ENCODE results near the gene SAFB2. TPM values are rescaled to one million over a fixed set of nuclear protein-coding genes. Genes with fewer than 3 reads are reported as not detected.

Gene SAFB2
- total and polyA plus RNA-seq, 9 of the 15 experiments (the other 6 are each of a cell fraction or from before 2014, with no cell fraction given) = 4.5 to 103 (median 47.3) TPM

- TF ChIP-seq SIX5 (IDR thresholded peaks at IDR 0.05; ENCODE audit: borderline replicate concordance in 1 of 2, insufficient read depth in 1 of 2, low read depth in 1 of 2, low read length in 2 of 2) = 0 out of 4 replicates have a peak, but pooled peaks of 1 of the 2 experiments have one; percentile 19
- peak; percentile 4; the same call in 1 of the 2 replicates for TF ChIP-seq LCOR (CRISPR knock-in tag; IDR thresholded peaks at IDR 0.05)
- no peak for TF ChIP-seq CREBBP (IDR thresholded peaks at IDR 0.05; ENCODE audit: low read depth, low read length)
- TF ChIP-seq NRF1 (conservative IDR thresholded peaks at IDR 0.05 in 1 of 2, IDR thresholded peaks at IDR 0.05 in 1 of 2) = peak; percentile 100
- peak; percentile 93 for TF ChIP-seq GTF2E2 (tag; IDR thresholded peaks at IDR 0.05)
- peak; percentile 76 for TF ChIP-seq NFRKB (IDR thresholded peaks at IDR 0.05; ENCODE audit: low read depth)
- TF ChIP-seq PYGO2 (tag; IDR thresholded peaks at IDR 0.05) = no peak
- TF ChIP-seq MLLT1 (IDR thresholded peaks at IDR 0.05) = peak in 1 of 2 experiments; percentile 77; a peak in 2 of 4 replicates
- TF ChIP-seq E2F6 (IDR thresholded peaks at IDR 0.05; ENCODE audit: borderline replicate concordance in 1 of 2, extremely low read depth in 1 of 2, insufficient read depth in 1 of 2, insufficient read length in 1 of 2, low read depth in 1 of 2, low read length in 1 of 2, poor library complexity in 1 of 2, severe bottlenecking in 1 of 2) = peak in 1 of 2 experiments; percentile 75
- no peak; the same call in 1 of the 2 replicates for TF ChIP-seq ATF1 (CRISPR knock-in tag; IDR thresholded peaks at IDR 0.05)
- TF ChIP-seq ATF1 (tag; IDR thresholded peaks at IDR 0.05) = peak; percentile 66
- no peak for TF ChIP-seq RFX7 (CRISPR knock-in tag; IDR thresholded peaks at IDR 0.05)
- TF ChIP-seq E2F4 (CRISPR knock-in tag; IDR thresholded peaks at IDR 0.05; ENCODE audit: low read depth) = peak; percentile 39; the same call in 1 of the 2 replicates
- no peak for TF ChIP-seq THRAP3 (IDR thresholded peaks at IDR 0.05; ENCODE audit: borderline replicate concordance)
- TF ChIP-seq FUS (optimal IDR thresholded peaks at IDR 0.05; ENCODE audit: low read depth, low read length) = peak; percentile 30
- no peak for TF ChIP-seq POLR3G (IDR thresholded peaks at IDR 0.05; ENCODE audit: extremely low read depth, insufficient read length, insufficient replicate concordance)
- TF ChIP-seq ZBED1 (IDR thresholded peaks at IDR 0.05) = no peak
- TF ChIP-seq ETS1 (conservative IDR thresholded peaks at IDR 0.05; ENCODE audit: control insufficient read depth, low read depth, low read length) = peak; percentile 18; the same call in 1 of the 2 replicates
- no peak for TF ChIP-seq ZNF561 (CRISPR knock-in tag; conservative IDR thresholded peaks at IDR 0.05)
- no peak for TF ChIP-seq ZKSCAN3 (CRISPR knock-in tag; IDR thresholded peaks at IDR 0.05)
- TF ChIP-seq ETV1 (tag; conservative IDR thresholded peaks at IDR 0.05; ENCODE audit: low read depth) = 0 out of 2 replicates have a peak, but pooled peaks have one; percentile 16
- peak; percentile 69; the same call in 1 of the 2 replicates for TF ChIP-seq RB1 (IDR thresholded peaks at IDR 0.05; ENCODE audit: low read depth)
- peak; percentile 24 for TF ChIP-seq U2AF1 (optimal IDR thresholded peaks at IDR 0.05; ENCODE audit: low read depth, low read length)
Observed at GRCh38 chr19:5622465-5623396, at the start of gene SAFB2, which contains the start of gene SAFB (continued).

All from K562 (cell line).